ENCODE data around the gene RHOG.

DNA sequence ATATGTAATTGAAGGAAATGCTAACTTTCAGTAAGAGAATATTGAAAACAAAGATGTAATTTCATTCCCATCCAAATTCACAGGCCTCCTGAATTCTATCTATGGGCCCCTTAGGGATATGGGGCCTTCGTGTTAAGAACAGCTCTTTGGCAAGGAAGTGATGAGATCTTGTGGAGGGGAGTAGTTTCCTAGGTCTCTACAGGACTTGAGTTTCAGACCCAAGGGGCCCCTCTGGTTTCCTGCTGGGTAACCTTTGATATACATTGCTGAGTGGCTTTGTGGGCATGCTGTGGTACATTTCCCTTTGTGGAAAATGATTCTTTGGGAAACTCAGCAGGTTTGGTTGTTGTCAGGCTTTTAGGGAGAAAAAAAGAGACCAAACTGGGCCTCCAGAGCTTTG is 20.9 kb upstream of the RHOG start:
- TF ChIP-seq, protein P1, sequence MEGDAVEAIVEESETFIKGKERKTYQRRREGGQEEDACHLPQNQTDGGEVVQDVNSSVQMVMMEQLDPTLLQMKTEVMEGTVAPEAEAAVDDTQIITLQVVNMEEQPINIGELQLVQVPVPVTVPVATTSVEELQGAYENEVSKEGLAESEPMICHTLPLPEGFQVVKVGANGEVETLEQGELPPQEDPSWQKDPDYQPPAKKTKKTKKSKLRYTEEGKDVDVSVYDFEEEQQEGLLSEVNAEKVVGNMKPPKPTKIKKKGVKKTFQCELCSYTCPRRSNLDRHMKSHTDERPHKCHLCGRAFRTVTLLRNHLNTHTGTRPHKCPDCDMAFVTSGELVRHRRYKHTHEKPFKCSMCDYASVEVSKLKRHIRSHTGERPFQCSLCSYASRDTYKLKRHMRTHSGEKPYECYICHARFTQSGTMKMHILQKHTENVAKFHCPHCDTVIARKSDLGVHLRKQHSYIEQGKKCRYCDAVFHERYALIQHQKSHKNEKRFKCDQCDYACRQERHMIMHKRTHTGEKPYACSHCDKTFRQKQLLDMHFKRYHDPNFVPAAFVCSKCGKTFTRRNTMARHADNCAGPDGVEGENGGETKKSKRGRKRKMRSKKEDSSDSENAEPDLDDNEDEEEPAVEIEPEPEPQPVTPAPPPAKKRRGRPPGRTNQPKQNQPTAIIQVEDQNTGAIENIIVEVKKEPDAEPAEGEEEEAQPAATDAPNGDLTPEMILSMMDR (IDR thresholded peaks at IDR 0.05), result no peak
- TF ChIP-seq POLR2A (IDR thresholded peaks at IDR 0.05), result no peak
